Motor neuron (in vitro differentiated cells): ENCODE measurements around the gene ISOC2. TPM values are rescaled to one million over a fixed set of nuclear protein-coding genes. Genes with fewer than 3 reads are reported as not detected.

Experiments
- ATAC-seq, 8 experiments: fragments of 200-7000 bp; cut with Tn5 transposase; replicated peaks in 6 of 8; 2 replicates each; pipeline ENCODE4 v1.8.0; 2021; ENCODE audit warnings: mild to moderate bottlenecking in 8 of 8, moderate library complexity in 8 of 8
- H3K27ac ChIP-seq, 2 donors: fragments of 250-450 bp; sonication (Bioruptor Pico); 2 replicates each; pipeline ENCODE4 v1.9.0; 2021; ENCODE audit warnings: antibody characterized with exemption in 2 of 2, mild to moderate bottlenecking in 2 of 2, moderate library complexity in 1 of 2
- H3K4me1 ChIP-seq, 2 donors: fragments of 250-450 bp; sonication (Bioruptor Pico); replicated peaks in 1 of 2; 2 replicates each; pipeline ENCODE4 v1.6.1; 2021; ENCODE audit warnings: antibody characterized with exemption in 2 of 2, mild to moderate bottlenecking in 2 of 2, moderate library complexity in 1 of 2
- H3K4me3 ChIP-seq, 5 donors: fragments of 250-450 bp; sonication (Bioruptor Pico); 2 replicates each; pipeline ENCODE4 v1.9.0; 2021; ENCODE audit warnings: antibody characterized with exemption in 5 of 5, mild to moderate bottlenecking in 5 of 5, moderate library complexity in 4 of 5
- WGBS, 10 experiments: fragments of 450-650 bp; shearing (Covaris generic); methylation state at CpG; one replicate each; pipeline ENCODE4 v1.0.0; 2022; 5-methylcytosine and 5-hydroxymethylcytosine counted together
- in situ Hi-C, 9 experiments: fragments of 400-800 bp; cut with MboI; loops; one replicate each; pipeline ENCODE4 v1.15.0; 2021; ENCODE audit warnings: low sequenced_read_pairs in 9 of 9, low pct_unique_long_range_greater_than_20kb in 2 of 9; ENCODE audit not compliant: unreplicated experiment in 9 of 9
- total RNA-seq, 8 experiments: library from RNA; unstranded; fragments of 300-600 nt; gene quantifications; 2 replicates each; pipeline versions ENCODE4 v1.2.3 to v1.2.4, GENCODE V29; 2022

The ISOC2 gene
- total RNA-seq, 8 experiments from 2014 or later, result 35.4 to 82.0 (median 59.1) TPM

- peak within 1 kb of the TSS; percentile 59 to 80 for H3K27ac ChIP-seq
- peaks cover 46 to 62% of the 10 kb centered on the region in 2 donors for H3K4me1 ChIP-seq
- in situ Hi-C loops, result loop anchor here in 1 of 9 experiments (25.0 kb wide), 1 partner anchor 351 kb away; the partner anchor contains the start of gene TNNT1
These were observed 26.7 kb upstream of the ISOC2 start, which contains the start of gene SSC5D for GRCh38 chr19:55487924-55488687. SSC5D (plus strand) TSS chr19:55488436; CDS start chr19:55488590, 154 bp downstream.

GRCh38 chr19:55486971-55487923 lies 25.8 kb upstream of the ISOC2 start:
- ATAC-seq, result peak in 7 of 8 experiments; percentile 6 to 59 (median 57)
- in situ Hi-C loops, result loop anchor here in 1 of 9 experiments (25.0 kb wide), 1 partner anchor 350 kb away; the partner anchor contains the start of gene TNNT1
- peak overlapping the region; percentile 17 to 91 (median 77) for H3K4me3 ChIP-seq
- peaks cover 46 to 62% of the 10 kb centered on the region in 2 donors for H3K4me1 ChIP-seq
- 4 to 60% (median 16%) methylated on average over 1 to 5 of the region's 27 CpGs; no CpG with 5 or more reads in 4 of the 10 experiments for WGBS, 10 experiments
- peak overlapping the region; percentile 59 to 80 for H3K27ac ChIP-seq

More at GRCh38 chr19:55487924-55488687, 26.7 kb upstream of the ISOC2 start, which contains the start of gene SSC5D:
- peak within 1 kb of the TSS in 3 of 5 donors; percentile 17 to 86 (median 77) for H3K4me3 ChIP-seq
- WGBS, 10 experiments, result 0% methylated on average over 1 of the region's 21 CpGs; no CpG with 5 or more reads in 9 of the 10 experiments
- ATAC-seq, result peak in 5 of 8 experiments; percentile 1 to 28 (median 15)

- peak in 2 of 8 experiments; percentile 3 to 16 for ATAC-seq
- peak overlapping the region; percentile 17 to 91 (median 77) for H3K4me3 ChIP-seq
- 20 to 100% (median 50%) methylated on average over 1 to 14 of the region's 53 CpGs; no CpG with 5 or more reads in 3 of the 10 experiments for WGBS, 10 experiments
- H3K27ac ChIP-seq, result peak overlapping the region; percentile 59 to 80
- peaks cover 46 to 62% of the 10 kb centered on the region in 2 donors for H3K4me1 ChIP-seq
- in situ Hi-C loops, result loop anchor here in 1 of 9 experiments (25.0 kb wide), 1 partner anchor 349 kb away; the partner anchor contains the start of gene TNNT1
These were observed 24.9 kb upstream of the ISOC2 start for GRCh38 chr19:55486043-55486970.

GRCh38 chr19:55485439-55486011 lies 24.1 kb upstream of the ISOC2 start:
- ATAC-seq, result peak in 1 of 8 experiments; percentile 1
- H3K4me3 ChIP-seq, result peak overlapping the region; percentile 74 to 91 (median 77)
- peaks cover 46 to 58% of the 10 kb centered on the region in 2 donors for H3K4me1 ChIP-seq
- WGBS, 10 experiments, result 0 to 80% methylated on average over 1 of the region's 18 CpGs; no CpG with 5 or more reads in 8 of the 10 experiments
- H3K27ac ChIP-seq, result peak overlapping the region; percentile 86 to 91
- in situ Hi-C loops, result loop anchor here in 1 of 9 experiments (25.0 kb wide), 1 partner anchor 348 kb away; the partner anchor contains the start of gene TNNT1

GRCh38 chr19:55484593-55485438 lies 23.4 kb upstream of the ISOC2 start, which contains the start of gene NAT14:
NAT14 (plus strand) TSS chr19:55485188; CDS start chr19:55485709, 521 bp downstream.
- Histone ChIP-seq H3K4me1 (peaks cover 46 to 53% of the 10 kb centered on the region in 2 donors), H3K4me3 (peak within 1 kb of the TSS; percentile 74 to 91 (median 77)), H3K27ac (peak within 1 kb of the TSS; percentile 86 to 91)
- ATAC-seq, result peak; percentile 54 to 82 (median 63)
- 0 to 30% methylated on average over 2 of the region's 78 CpGs; no CpG with 5 or more reads in 8 of the 10 experiments for WGBS, 10 experiments
- in situ Hi-C loops, result loop anchor here in 1 of 9 experiments (25.0 kb wide), 1 partner anchor 348 kb away; the partner anchor contains the start of gene TNNT1

- Histone ChIP-seq H3K27ac (peak overlapping the region; percentile 86 to 91), H3K4me1 (peaks cover 38 to 45% of the 10 kb centered on the region in 2 donors), H3K4me3 (peak overlapping the region; percentile 74 to 91 (median 77))
- 20 to 96% (median 64%) methylated on average over 1 to 7 of the region's 46 CpGs; no CpG with 5 or more reads in 6 of the 10 experiments for WGBS, 10 experiments
- in situ Hi-C loops, result loop anchor here in 1 of 9 experiments (25.0 kb wide), 1 partner anchor 347 kb away; the partner anchor contains the start of gene TNNT1
- no peak for ATAC-seq
These were observed 22.5 kb upstream of the ISOC2 start for GRCh38 chr19:55483706-55484592.

- no peak overlapping the region for H3K4me3 ChIP-seq
- in situ Hi-C loops, result loop anchor here in 1 of 9 experiments (25.0 kb wide), 1 partner anchor 346 kb away; the partner anchor contains the start of gene TNNT1
- no peak for ATAC-seq
- WGBS, 10 experiments, result 94% methylated on average over 7 of the region's 47 CpGs; no CpG with 5 or more reads in 9 of the 10 experiments
- H3K4me1 ChIP-seq, result peaks cover 36 to 40% of the 10 kb centered on the region in 2 donors
- no peak overlapping the region for H3K27ac ChIP-seq
These were observed 21.7 kb upstream of the ISOC2 start for GRCh38 chr19:55482967-55483705.

- no peak overlapping the region for H3K4me3 ChIP-seq
- ATAC-seq, result no peak
- in situ Hi-C loops, result loop anchor here in 1 of 9 experiments (25.0 kb wide), 1 partner anchor 345 kb away; the partner anchor contains the start of gene TNNT1
These were observed 20.9 kb upstream of the ISOC2 start for GRCh38 chr19:55482156-55482961.

More at GRCh38 chr19:55482156-55482961, 20.9 kb upstream of the ISOC2 start:
- Histone ChIP-seq H3K4me1 (peaks cover 36 to 41% of the 10 kb centered on the region in 2 donors), H3K27ac (no peak overlapping the region)
- WGBS, 10 experiments, result 87 to 100% methylated on average over 3 to 6 of the region's 83 CpGs; no CpG with 5 or more reads in 8 of the 10 experiments
